ENCODE measurements around the gene BARD1. TPM values are rescaled to one million over a fixed set of nuclear protein-coding genes. Genes with fewer than 3 reads are reported as not detected.

Gene BARD1
- total RNA-seq, 1 experiment from 2014 or later, result 39.6 TPM

- TF ChIP-seq AFF4 (CRISPR knock-in tag; IDR thresholded peaks at IDR 0.05; ENCODE audit: borderline replicate concordance), result no peak
- TF ChIP-seq SMAD3 (CRISPR knock-in tag; IDR thresholded peaks at IDR 0.05; ENCODE audit: borderline replicate concordance), result no peak
- no peak for TF ChIP-seq ESRRA (CRISPR knock-in tag; IDR thresholded peaks at IDR 0.05; ENCODE audit: borderline replicate concordance)
- TF ChIP-seq NFATC4 (CRISPR knock-in tag; IDR thresholded peaks at IDR 0.05), result no peak
Measured at GRCh38 chr2:214706986-214707385, 102.5 kb downstream of the BARD1 start (continued).

GRCh38 chr2:214699236-214699635 is 110.2 kb downstream of the BARD1 start:
- Mint-ChIP-seq H3K27ac (no peak overlapping the region), H3K27me3 (ENCODE audit: low read depth) (no peaks in the 10 kb centered on the region; the same call in 1 of the 2 replicates), H3K9me3 (peaks cover 18% of the 10 kb centered on the region), H3K36me3 (peaks cover 12% of the 10 kb centered on the region), H3K4me1 (no peaks in the 10 kb centered on the region), H3K4me3 (no peak overlapping the region)
- ATAC-seq, result no peak
- ChIA-PET CTCF (interaction anchor here (1.4 kb wide), 1 partner anchor 112 kb away, joined by 3 read pairs; no protein-coding TSS in a partner anchor), POLR2A (no interaction called here)
- no peak for DNase-seq (ENCODE audit: low spot score)
- TF ChIP-seq GTF2I (CRISPR knock-in tag; conservative IDR thresholded peaks at IDR 0.05) (no peak), ZNF263 (CRISPR knock-in tag; IDR thresholded peaks at IDR 0.05; ENCODE audit: low read depth) (no peak), ZNF512 (CRISPR knock-in tag; IDR thresholded peaks at IDR 0.05; ENCODE audit: borderline replicate concordance) (no peak), ARID4B (CRISPR knock-in tag; IDR thresholded peaks at IDR 0.05; ENCODE audit: borderline replicate concordance) (no peak), MXD4 (CRISPR knock-in tag; IDR thresholded peaks at IDR 0.05; ENCODE audit: borderline replicate concordance) (no peak), CREM (CRISPR knock-in tag; IDR thresholded peaks at IDR 0.05) (no peak), MYBL2 (CRISPR knock-in tag; IDR thresholded peaks at IDR 0.05) (no peak), IRF2 (CRISPR knock-in tag; IDR thresholded peaks at IDR 0.05; ENCODE audit: borderline replicate concordance, low read depth) (no peak), ERG (CRISPR knock-in tag; IDR thresholded peaks at IDR 0.05) (no peak), FOXP4 (CRISPR knock-in tag; IDR thresholded peaks at IDR 0.05) (no peak), ZNF121 (CRISPR knock-in tag; IDR thresholded peaks at IDR 0.05) (no peak), USF2 (CRISPR knock-in tag; IDR thresholded peaks at IDR 0.05) (no peak), USF1 (CRISPR knock-in tag; IDR thresholded peaks at IDR 0.05) (no peak), KAT7 (CRISPR knock-in tag; IDR thresholded peaks at IDR 0.05; ENCODE audit: borderline replicate concordance) (no peak), HMGA2 (CRISPR knock-in tag; IDR thresholded peaks at IDR 0.05) (no peak), MLX (CRISPR knock-in tag; IDR thresholded peaks at IDR 0.05) (no peak), ZNF396 (CRISPR knock-in tag; IDR thresholded peaks at IDR 0.05; ENCODE audit: borderline replicate concordance) (no peak)

All from WTC11 (cell line).